Hematopoietic multipotent progenitor cell (in vitro differentiated cells): Measurements from ENCODE around the gene GPC6. TPM values are rescaled to one million over a fixed set of nuclear protein-coding genes. Genes with fewer than 3 reads are reported as not detected.
"Not testable (repeated sequence)": the region's sequence is repeated elsewhere in the genome, so short reads cannot be mapped to it uniquely, and the experiment has no call there.

Source experiments
- DNase-seq, 3 donors: peaks; one replicate each; pipeline ENCODE4 v3.0.0-alpha.2; 2011 to 2015; ENCODE audit warnings: low read depth in 2 of 3, low spot score in 2 of 3
- total RNA-seq: library from RNA; depleted of rRNA; stranded (reverse); fragments of >200 nt; gene quantifications from one replicate; pipeline ENCODE4 v1.2.3, GENCODE V29; 2012

Gene GPC6
- total RNA-seq, 1 donor: 0.54 TPM

DNA sequence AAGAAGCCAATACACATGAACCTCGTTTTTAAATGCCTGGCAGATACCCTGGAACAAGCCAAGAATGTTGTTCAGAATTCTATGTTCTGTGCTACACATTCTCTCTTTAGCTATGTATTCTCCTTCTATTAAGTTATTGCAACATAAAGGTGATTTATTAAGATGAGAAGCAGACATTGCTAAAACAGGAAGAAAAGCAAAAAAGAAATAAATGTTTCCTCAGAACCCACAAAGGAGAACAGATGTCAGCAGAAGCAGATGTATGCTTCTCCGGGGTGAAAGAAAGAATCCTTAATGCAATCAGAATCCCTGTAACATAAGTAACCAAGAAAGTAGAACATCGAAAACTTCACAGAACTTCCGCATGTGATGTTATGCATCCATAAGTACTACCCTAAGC lies 950.0 kb downstream of the GPC6 start:
- peak in 1 of 3 donors; percentile 73 for DNase-seq

DNA sequence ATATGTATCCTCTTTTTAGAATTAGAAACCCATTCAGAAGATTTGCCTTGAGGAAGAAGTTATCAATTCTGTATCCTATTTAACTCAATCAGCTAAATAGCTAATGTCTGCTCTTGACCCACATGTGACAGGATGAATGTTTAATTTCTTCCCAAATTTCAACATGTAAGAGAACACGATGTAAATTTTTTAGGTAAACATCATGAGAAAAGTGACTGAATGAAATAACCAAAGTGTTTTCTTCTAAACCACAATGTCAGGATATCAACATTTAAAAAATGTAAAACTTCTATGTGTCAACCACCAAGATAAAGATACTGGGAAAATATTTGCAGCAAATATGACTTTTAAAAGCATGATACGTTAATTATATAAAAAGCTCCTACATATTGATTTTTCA lies 950.4 kb downstream of the GPC6 start:
- DNase-seq: no peak

DNA sequence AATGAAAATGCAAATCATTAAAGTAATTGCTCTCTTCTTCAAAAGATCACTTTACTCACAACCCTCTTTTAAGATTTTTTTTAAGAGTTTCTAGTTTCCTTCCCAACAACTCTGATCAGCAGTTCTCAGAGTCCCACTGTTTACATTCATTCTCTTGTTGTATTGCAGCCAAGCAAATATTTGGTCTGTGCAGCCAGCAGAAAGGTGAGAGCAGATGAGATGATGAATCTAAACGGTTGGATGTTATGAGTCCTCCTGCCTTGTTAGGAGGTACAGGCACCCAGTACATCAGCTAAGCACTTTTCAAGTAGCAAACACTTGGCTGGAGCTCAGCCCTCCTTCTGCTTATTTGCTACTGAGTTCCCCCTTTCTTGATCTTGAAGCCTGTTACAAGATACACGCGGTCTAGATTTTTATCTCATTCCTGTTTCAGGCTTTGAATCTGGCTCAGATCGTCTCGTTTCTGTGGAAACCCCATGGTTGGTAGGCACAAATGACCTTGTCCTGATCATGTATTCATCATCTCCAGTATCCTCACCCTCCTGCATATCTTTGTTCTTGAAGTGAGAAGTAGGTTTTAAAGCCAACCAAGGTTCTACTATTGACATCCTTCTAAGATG lies 952.1 kb downstream of the GPC6 start:
- peak in 1 of 3 donors; percentile 29 for DNase-seq

DNA sequence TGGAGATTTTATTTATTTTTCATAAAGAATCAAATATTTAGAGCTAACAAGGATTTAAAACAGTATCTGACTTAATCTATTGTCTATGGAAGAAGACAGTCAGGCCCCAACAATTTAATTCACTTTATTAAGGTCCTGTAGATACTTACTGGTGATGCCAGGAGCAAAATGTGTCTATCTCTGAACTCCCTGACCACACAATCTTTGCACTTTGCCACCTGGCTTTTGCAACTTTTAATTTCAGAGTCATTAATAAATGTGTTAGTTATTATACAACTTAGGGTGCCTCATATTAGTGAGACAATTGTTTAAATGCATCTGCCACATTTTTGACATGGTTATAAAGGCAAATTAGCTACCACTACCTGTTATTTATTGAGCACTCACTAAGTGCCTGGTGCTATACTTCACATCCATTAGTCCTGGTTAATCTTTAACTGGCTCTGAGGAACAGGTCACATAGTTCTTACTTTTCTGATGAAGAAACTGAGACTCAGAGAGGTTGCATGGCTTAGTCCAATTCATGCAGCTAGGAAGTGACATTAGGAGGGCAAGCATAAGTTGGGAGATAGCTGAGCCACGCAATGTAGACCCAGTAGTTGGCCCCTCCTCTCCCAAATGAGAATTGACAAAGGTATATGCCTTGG lies 955.0 kb downstream of the GPC6 start:
- no peak for DNase-seq

DNA sequence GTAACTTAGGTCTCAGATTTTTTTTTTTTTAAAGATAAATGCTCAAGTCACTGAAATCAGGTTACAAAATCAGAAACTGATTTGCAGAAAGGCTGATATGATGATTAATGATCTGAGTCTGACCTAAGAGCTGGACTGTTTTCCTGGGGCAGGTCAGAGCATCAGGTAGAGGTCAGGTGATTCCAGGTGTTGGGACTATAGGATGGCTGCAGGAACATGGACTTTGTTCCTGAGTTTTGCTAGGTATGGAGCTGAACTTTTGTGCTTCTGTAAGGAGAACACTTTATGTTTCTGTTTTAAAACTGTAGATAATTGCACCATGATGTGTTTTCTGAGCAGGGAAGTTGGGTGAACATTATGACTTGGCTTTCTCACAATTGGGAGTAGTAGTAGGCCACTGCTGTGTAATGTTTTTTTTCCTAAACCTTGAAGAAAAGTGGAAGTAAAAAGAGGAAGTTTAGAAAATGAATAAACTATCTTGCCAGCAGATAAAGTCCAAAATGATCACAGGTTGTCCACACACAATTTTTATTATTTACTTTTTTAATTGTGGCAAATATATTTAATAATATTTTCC lies 955.7 kb downstream of the GPC6 start:
- peak in 2 of 3 donors; percentile 43 to 88 for DNase-seq

DNA sequence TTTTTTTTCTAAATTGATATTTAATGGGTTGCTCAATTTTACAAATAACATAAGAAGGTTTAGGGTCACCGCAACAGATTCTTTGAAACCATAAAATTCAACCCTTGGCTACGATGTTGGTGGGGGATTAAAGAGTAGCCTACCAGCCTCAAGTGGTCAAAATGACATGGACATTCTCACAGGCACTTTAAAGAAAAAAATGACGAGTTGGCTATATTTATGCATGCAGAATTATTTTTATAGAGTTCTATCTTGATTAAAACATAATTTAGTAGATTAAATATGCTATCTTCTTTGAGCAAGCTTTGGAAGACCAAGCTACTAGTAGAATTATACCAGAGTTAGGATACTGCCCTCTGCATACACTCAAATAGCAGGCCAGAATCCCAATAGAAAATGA lies 959.9 kb downstream of the GPC6 start:
- DNase-seq: no peak

DNA sequence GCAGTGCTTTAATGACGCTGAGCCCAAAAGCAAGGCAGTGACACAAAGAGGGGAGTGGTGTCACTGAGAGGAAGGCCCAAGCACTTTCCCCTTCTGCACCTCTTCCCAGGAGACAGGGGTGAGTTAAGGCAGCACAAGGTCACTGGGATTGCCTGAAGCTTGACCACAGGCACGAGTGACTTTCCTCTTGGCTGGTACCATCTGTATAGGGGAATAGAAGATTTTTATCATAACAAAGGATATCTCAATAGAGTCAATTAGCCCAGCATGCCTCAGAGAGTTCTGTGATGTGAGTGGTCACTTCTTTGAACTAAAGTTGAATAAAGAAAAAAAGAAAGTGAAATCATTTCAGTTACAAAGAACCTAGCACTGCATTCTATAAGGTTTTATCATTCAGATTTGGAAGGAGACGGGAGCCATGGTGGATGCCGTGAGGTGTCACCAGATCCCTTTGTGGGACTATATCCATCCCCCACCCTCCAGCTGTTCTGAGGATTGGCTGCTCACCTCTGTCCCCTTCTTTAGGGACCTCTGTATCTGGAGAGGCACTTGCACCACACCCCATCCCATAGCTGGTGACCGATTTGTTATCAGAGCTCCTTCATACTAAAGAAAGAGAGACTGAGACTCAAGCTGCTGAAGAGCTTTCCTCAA lies 961.7 kb downstream of the GPC6 start:
- no peak for DNase-seq

DNA sequence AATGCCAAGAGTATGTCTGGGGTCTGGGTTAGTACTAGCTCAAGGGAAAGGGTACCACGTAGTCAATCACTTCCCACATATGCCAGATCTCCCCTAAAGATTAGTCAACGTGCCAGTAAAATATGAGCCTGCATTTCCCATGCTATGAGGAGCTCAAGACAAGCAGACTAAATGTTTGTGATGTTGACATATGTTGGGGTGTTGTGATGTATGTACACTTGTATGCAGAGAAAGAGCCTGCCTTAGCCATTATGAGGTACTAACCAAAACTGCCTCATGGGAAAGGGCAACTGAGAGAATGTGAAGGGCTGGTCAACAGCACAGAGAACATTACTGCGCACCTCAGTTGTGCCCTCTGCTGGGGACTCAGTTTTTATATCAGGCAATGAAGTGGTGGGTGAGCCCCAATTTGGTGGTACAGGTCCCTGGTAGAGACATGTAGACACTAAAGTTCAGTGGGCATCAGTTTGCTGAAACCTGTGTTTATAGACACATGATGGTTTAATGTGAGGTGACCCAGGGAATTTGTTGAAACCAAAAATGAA lies 965.9 kb downstream of the GPC6 start:
- peak in 2 of 3 donors; percentile 33 to 56 for DNase-seq

DNA sequence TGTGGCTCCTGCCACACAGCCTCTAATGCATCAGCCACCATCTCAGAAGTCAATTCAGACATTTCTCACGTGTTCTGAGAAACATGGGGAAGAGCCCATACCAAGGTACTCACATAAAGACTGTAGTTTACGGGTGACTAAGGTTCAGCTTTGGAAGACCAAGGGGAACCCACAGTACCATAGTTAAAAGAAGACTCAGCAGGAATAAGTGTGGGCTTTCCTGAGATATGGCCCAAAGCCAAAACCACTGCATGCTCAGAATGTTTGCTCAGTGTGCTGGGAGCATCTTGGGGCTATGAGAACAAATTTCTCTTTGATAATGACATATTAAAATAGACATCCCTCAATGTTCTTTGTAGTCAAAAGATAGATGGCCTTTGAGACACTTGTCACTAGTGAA lies 969.1 kb downstream of the GPC6 start:
- peak in 1 of 3 donors; percentile 10 for DNase-seq

DNA sequence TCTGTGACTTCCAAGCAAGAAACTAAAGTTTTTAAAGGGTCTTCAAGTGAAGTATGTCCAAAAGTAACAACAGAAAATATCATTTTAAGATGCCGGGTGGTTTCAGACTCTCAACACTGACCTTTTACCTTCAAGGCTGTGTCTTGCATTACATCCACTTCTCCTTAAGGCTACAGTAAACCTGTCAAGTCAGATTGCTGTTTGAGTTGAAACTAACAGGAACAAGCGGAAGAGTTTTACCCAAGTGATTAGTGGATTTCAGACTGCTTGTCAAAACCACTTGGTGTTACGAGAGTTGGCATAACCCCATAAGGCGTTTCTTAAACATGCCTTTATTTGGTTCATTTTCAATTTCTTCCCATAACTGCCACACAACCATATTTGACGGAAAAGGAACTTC lies 969.8 kb downstream of the GPC6 start:
- DNase-seq: peak in 2 of 3 donors; percentile 42 to 78

DNA sequence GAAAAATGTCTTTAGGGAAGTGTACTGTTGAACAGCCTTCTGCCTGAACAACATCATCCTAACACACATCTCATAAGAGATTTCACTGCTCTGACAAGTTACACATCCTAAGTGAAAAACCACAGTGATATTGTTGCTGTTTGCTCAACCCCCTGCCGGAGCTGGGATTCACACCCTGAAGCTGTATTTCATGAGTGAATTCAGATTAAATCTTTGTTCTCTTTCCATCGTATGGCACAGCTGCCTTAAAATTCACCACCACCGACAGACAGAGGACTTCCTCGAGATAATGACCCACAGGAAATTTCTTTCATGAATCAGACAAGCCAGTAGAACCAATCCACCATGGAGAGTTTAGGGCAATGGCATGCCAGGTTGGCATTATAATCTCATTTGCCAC lies 972.1 kb downstream of the GPC6 start:
- peak in 2 of 3 donors; percentile 42 to 67 for DNase-seq

DNA sequence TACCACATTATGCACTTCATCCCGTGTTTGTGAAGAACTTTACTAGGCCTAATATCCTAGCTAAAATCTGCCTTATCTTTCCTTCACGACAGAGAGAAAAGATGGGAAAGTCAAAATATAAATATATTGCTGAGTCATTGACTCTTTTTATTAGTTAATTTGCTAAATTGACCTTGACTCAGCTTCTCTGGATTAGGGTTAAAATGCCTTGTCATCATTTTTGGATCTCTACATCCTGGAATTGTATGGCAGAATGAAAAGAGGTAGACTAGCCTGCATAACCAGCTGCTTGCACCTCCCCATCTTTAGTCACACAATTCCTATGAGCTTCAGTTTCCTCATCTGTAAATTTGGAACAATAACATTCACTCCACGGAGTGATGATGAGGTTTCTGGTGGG lies 972.5 kb downstream of the GPC6 start:
- DNase-seq: no peak

DNA sequence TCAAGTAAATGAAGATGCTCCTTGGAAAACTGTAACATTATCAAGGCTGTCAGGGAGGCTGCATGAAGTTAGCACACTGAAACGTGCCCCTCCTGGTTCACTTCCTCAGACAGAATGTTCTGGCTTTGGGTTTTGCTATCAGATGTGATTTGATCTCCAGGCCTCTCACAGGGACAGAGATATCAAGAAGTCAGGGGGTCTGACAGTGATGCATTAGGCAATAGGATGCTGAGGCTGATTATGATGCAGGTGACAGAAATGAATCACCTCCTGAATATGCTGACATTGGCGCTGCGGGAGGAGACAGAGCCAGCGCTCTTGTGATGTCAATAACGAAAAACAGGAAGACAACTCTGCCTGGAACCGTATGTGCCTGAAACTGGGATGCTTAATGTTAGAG lies 974.4 kb downstream of the GPC6 start:
- no peak for DNase-seq

DNA sequence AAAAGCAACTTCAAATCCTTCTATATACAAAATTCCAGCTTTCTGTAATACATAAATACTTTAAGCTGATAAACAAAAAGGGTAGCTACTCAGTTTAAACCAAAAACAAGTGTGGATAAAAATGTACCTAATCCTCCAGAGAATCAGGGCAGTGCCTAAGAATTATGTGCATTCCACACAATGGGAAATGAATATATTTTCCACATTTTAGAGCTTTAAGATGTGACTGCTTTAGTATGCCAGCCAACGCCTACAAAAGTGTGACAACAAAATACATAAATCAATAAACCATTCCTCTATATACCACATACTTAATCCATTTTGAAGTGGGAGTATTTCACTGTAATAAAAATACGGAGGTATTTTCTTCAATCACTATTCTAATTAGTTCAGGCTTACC lies 977.6 kb downstream of the GPC6 start:
- no peak for DNase-seq

DNA sequence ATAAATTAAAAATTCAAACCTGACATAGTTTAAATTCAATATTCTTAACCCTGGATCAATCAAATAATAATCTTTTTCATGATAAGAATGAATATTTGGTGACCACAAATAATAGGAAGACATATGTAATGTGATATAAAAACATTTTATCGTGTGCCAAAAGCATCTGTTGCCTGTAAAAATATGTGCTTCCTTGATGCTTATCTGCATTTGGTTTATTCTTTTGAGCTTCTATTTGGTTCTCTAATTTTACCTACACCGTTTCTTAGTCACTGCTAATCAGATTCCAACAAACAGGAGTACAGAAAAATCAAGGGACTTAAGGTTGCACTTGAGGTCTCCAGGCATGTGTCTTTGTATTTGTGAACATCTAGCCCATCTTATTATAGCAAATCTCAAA lies 978.3 kb downstream of the GPC6 start:
- DNase-seq: peak in 2 of 3 donors; percentile 12 to 55

DNA sequence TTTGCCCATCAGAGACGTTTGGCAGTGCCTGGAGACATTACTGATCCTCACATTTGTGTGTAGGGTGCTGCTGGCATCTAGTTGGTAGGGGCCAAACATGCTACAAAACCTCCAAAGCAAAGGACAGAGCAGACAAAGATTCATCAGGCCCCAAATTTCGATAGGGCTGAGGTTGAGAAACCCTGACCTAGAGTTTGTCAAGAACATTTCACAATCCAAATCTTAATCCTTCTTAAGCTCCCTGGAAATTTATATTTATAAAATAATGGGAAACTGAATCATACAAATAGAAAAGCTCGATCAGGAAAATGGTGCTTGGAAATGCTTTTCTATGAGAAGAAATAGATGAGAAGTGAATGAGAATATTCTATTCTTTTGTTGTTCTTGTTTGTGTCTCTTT lies 979.3 kb downstream of the GPC6 start:
- no peak for DNase-seq

DNA sequence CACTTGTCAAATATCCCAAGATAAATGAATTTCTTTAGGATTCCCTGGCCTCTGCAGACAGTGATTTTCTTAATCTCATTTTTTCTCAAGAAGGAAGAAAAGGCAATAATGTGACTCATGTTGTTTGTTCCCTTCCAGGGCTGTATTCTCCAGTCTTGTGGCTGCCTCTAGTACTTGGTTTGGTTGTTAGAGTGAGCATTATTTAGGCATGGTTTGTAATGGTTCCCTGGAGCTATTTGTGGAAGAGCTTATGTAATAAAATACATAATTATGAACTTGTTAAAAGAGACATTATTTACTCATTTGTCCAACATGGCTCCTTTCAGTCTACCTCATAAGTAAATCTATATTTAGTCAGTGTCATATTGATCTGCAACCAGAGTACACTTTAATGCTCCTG lies 982.5 kb downstream of the GPC6 start:
- no peak for DNase-seq

DNA sequence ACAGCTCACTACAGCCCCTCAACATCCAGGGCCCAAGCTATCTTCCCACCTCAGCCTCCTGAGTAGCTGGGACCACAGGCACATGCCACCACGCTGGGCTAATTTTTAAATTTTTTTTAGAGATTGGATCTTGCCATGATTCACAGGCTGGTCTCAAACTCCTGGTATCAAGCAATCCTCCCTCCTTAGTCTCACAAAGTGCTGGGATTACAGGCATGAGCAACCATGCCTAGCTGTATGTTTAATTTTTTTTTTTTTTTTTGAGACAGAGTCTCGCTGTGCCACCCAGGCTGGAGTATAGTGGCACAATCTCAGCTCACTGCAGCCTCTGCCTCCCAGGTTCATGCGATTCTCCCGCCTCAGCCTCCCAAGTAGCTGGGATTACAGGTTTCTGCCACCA lies 983.3 kb downstream of the GPC6 start:
- DNase-seq: not testable (repeated sequence)

DNA sequence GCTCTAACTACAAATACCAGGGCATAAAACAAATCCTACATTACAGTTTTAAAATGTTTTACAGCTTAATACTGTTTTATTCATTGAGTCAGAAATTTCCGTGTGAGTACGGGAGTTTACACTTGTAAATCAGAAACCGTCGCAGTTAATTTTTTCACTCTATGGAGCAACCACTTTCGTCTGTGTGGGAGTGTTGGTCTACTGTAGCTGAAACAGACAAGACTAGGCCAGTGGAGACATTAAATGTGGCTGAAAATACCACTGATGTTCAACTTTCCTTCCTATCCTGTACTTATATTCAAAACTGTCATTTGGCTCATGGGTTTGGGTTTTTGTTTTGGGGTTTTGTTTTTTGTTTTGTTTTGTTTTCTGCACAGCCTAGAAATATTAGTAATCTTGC lies 984.2 kb downstream of the GPC6 start:
- no peak for DNase-seq

DNA sequence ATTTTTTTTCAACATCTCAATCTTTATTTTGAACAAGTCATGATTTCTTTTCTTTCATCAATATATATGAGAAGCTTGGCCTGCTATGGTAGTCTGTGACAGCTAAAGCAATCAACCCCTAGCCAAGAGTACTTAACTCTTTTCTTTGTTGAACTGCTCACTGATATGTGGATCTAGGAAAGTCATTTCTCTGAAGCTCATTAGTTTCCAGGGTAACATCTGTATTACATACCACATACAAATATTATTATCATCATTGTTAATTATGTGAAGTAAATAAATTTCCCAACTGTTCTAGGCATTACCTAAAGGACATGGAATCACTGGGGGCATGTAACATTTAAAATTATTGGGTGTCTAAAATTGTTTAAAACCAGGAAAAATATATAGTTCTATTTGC lies 985.6 kb downstream of the GPC6 start:
- DNase-seq: no peak

DNA sequence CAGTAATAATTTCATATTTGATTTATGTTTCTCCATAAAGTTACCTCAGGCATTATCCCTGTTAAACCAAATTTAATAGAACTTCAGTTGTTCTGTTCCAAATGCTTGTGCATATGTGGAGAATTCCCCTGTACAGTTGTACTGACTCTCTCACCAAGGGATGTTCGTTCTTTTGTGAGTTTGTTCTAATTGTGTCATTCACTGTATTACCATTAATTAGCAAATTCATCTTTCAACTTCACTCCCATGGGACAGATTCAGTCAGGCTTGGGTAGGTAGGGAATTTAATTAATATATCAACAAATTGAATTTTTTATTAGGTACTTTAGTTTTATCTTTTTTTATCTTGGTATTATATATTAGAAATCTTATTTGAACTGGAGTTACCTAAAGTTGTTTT lies 987.5 kb downstream of the GPC6 start:
- no peak for DNase-seq

DNA sequence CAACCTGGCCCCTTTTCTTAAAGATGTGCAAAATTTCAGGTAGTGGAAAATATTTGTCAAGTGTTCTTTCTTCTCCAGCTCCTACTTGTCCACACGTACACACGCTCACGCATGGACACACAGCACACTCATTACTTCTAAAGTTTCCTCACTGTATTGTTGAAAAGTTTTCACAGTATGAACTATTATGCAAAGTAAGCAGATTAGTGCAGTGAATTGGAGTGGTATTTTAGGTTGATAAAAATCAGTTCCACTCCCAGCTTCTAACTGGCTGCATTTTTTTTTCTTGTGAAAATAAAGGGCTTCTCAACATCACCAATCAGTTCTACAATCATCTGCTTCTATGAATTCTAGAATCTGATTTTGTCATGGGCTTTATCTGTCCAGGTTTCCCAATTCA lies 988.4 kb downstream of the GPC6 start:
- no peak for DNase-seq
